Lung microvascular endothelial cell (primary cell): Measurements from ENCODE around the gene HRG. TPM values are rescaled to one million over a fixed set of nuclear protein-coding genes. Genes with fewer than 3 reads are reported as not detected.

Source experiments
- total RNA-seq: library from RNA; depleted of rRNA; stranded (reverse); fragments of >200 nt; gene quantifications from 2 replicates; pipeline ENCODE4 v1.2.1, GENCODE V29; 2014

The HRG gene
- total RNA-seq, 1 donor from 2014 or later, result not detected

Other genes starting within 250 kb of the HRG start
- 0.87 and 1.2 TPM in 2 replicates for gene CRYGS, start 121.6 kb upstream of the HRG start, total RNA-seq
- gene TBCCD1, start 98.7 kb upstream of the HRG start, total RNA-seq, result 12.9 and 17.3 TPM in 2 replicates
- 36.8 and 60.7 TPM in 2 replicates for gene DNAJB11, start 95.3 kb upstream of the HRG start, total RNA-seq
- gene AHSG, start 53.0 kb upstream of the HRG start, total RNA-seq, result not detected in 2 replicates
- not detected in 2 replicates for gene FETUB, start 25.6 kb upstream of the HRG start, total RNA-seq
- not detected in 2 replicates for gene KNG1, start 51.3 kb downstream of the HRG start, total RNA-seq
- 379 and 608 TPM in 2 replicates for gene EIF4A2, start 117.6 kb downstream of the HRG start, total RNA-seq
- gene RFC4, start 140.5 kb downstream of the HRG start, total RNA-seq, result 7.7 and 14.4 TPM in 2 replicates
- gene ADIPOQ, start 176.7 kb downstream of the HRG start, total RNA-seq, result not detected in 2 replicates